Measurements from ENCODE around the gene SACM1L.

The SACM1L gene

GRCh38 chr3:45761831-45762230 is 72.6 kb downstream of the SACM1L start:
- in situ Hi-C loops (cut with HindIII; ENCODE audit: low sequenced_read_pairs), result no loop called here

GRCh38 chr3:45762647-45763302 is 73.6 kb downstream of the SACM1L start:
- in situ Hi-C loops (cut with HindIII; ENCODE audit: low sequenced_read_pairs), result no loop called here

GRCh38 chr3:45763303-45763675 is 74.1 kb downstream of the SACM1L start:
- in situ Hi-C loops (cut with HindIII; ENCODE audit: low sequenced_read_pairs), result no loop called here

GRCh38 chr3:45765266-45765851 is 76.2 kb downstream of the SACM1L start:
- in situ Hi-C loops (cut with HindIII; ENCODE audit: low sequenced_read_pairs), result no loop called here

- in situ Hi-C loops (cut with HindIII; ENCODE audit: low sequenced_read_pairs), result no loop called here
These were observed 76.8 kb downstream of the SACM1L start for GRCh38 chr3:45765958-45766357.

- in situ Hi-C loops (cut with HindIII; ENCODE audit: low sequenced_read_pairs), result no loop called here
These were observed 82.1 kb downstream of the SACM1L start for GRCh38 chr3:45771166-45771775.

GRCh38 chr3:45771831-45772230 is 82.6 kb downstream of the SACM1L start:
- in situ Hi-C loops (cut with HindIII; ENCODE audit: low sequenced_read_pairs), result no loop called here

GRCh38 chr3:45772341-45773035 is 83.3 kb downstream of the SACM1L start:
- in situ Hi-C loops (cut with HindIII; ENCODE audit: low sequenced_read_pairs), result no loop called here

GRCh38 chr3:45773072-45773471 is 83.9 kb downstream of the SACM1L start:
- in situ Hi-C loops (cut with HindIII; ENCODE audit: low sequenced_read_pairs), result no loop called here

GRCh38 chr3:45773714-45774449 is 84.7 kb downstream of the SACM1L start:
- in situ Hi-C loops (cut with HindIII; ENCODE audit: low sequenced_read_pairs), result no loop called here

- in situ Hi-C loops (cut with HindIII; ENCODE audit: low sequenced_read_pairs), result no loop called here
These were observed 85.7 kb downstream of the SACM1L start for GRCh38 chr3:45774581-45775521.

GRCh38 chr3:45775571-45776300 is 86.5 kb downstream of the SACM1L start:
- in situ Hi-C loops (cut with HindIII; ENCODE audit: low sequenced_read_pairs), result no loop called here

GRCh38 chr3:45776301-45776595 is 87.1 kb downstream of the SACM1L start:
- in situ Hi-C loops (cut with HindIII; ENCODE audit: low sequenced_read_pairs), result no loop called here

GRCh38 chr3:45776611-45777010 is 87.4 kb downstream of the SACM1L start:
- in situ Hi-C loops (cut with HindIII; ENCODE audit: low sequenced_read_pairs), result no loop called here

- in situ Hi-C loops (cut with HindIII; ENCODE audit: low sequenced_read_pairs), result no loop called here
These were observed 88.0 kb downstream of the SACM1L start for GRCh38 chr3:45777111-45777745.

- in situ Hi-C loops (cut with HindIII; ENCODE audit: low sequenced_read_pairs), result no loop called here
These were observed 88.7 kb downstream of the SACM1L start for GRCh38 chr3:45777746-45778386.

GRCh38 chr3:45778761-45779201 is 89.6 kb downstream of the SACM1L start:
- in situ Hi-C loops (cut with HindIII; ENCODE audit: low sequenced_read_pairs), result no loop called here
